Iris pigment epithelial cell (primary cell): ENCODE data around the gene TRDN.
A peak's percentile ranks its signal among the peaks of the same experiment; 100 is the strongest.
"Not testable (repeated sequence)": the region's sequence is repeated elsewhere in the genome, so short reads cannot be mapped to it uniquely, and the experiment has no call there.

ENCODE experiments used
- DNase-seq: peaks from one replicate; pipeline ENCODE4 v3.0.0-alpha.2; 2011; ENCODE audit warnings: low read depth

Gene TRDN

GRCh38 chr6:123507582-123507981 is 129.2 kb downstream of the TRDN start:
- DNase-seq: no peak

- DNase-seq: no peak
Measured at GRCh38 chr6:123503619-123504018, 133.1 kb downstream of the TRDN start.

- DNase-seq: no peak
Measured at GRCh38 chr6:123497025-123497424, 139.7 kb downstream of the TRDN start.

GRCh38 chr6:123489589-123489988 is 147.2 kb downstream of the TRDN start:
- no peak for DNase-seq

GRCh38 chr6:123480986-123481385 is 155.8 kb downstream of the TRDN start:
- no peak for DNase-seq

GRCh38 chr6:123472025-123472702 is 164.6 kb downstream of the TRDN start:
- not testable (repeated sequence) for DNase-seq

- DNase-seq: no peak
Measured at GRCh38 chr6:123467392-123467791, 169.4 kb downstream of the TRDN start.

GRCh38 chr6:123462152-123462551 is 174.6 kb downstream of the TRDN start:
- DNase-seq: no peak

- no peak for DNase-seq
Measured at GRCh38 chr6:123458218-123458617, 178.5 kb downstream of the TRDN start.

- no peak for DNase-seq
Measured at GRCh38 chr6:123456836-123457235, 179.9 kb downstream of the TRDN start.

- DNase-seq: no peak
Measured at GRCh38 chr6:123454448-123454847, 182.3 kb downstream of the TRDN start.

- DNase-seq: not testable (repeated sequence)
Measured at GRCh38 chr6:123453071-123453470, 183.7 kb downstream of the TRDN start.

- no peak for DNase-seq
Measured at GRCh38 chr6:123448306-123448884, 188.4 kb downstream of the TRDN start.

- DNase-seq: no peak
Measured at GRCh38 chr6:123447315-123447937, 189.3 kb downstream of the TRDN start.

GRCh38 chr6:123439371-123439770 is 197.4 kb downstream of the TRDN start:
- no peak for DNase-seq

GRCh38 chr6:123434186-123434585 is 202.6 kb downstream of the TRDN start:
- DNase-seq: no peak

- DNase-seq: no peak
Measured at GRCh38 chr6:123430970-123431369, 205.8 kb downstream of the TRDN start.

- DNase-seq: no peak
Measured at GRCh38 chr6:123427008-123427407, 209.7 kb downstream of the TRDN start.

GRCh38 chr6:123423130-123423529 is 213.6 kb downstream of the TRDN start:
- DNase-seq: no peak

- DNase-seq: no peak
Measured at GRCh38 chr6:123420512-123420911, 216.2 kb downstream of the TRDN start.

- DNase-seq: no peak
Measured at GRCh38 chr6:123418071-123418470, 218.7 kb downstream of the TRDN start.

GRCh38 chr6:123417535-123417934 is 219.2 kb downstream of the TRDN start:
- DNase-seq: no peak

- DNase-seq: peak; percentile 52
Measured at GRCh38 chr6:123415844-123416468, 220.8 kb downstream of the TRDN start.
